Measurements from ENCODE around the gene OR1C1. TPM values are rescaled to one million over a fixed set of nuclear protein-coding genes. Genes with fewer than 3 reads are reported as not detected.

The OR1C1 gene, protein sequence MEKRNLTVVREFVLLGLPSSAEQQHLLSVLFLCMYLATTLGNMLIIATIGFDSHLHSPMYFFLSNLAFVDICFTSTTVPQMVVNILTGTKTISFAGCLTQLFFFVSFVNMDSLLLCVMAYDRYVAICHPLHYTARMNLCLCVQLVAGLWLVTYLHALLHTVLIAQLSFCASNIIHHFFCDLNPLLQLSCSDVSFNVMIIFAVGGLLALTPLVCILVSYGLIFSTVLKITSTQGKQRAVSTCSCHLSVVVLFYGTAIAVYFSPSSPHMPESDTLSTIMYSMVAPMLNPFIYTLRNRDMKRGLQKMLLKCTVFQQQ
- not detected in 2 replicates for total RNA-seq

DNA sequence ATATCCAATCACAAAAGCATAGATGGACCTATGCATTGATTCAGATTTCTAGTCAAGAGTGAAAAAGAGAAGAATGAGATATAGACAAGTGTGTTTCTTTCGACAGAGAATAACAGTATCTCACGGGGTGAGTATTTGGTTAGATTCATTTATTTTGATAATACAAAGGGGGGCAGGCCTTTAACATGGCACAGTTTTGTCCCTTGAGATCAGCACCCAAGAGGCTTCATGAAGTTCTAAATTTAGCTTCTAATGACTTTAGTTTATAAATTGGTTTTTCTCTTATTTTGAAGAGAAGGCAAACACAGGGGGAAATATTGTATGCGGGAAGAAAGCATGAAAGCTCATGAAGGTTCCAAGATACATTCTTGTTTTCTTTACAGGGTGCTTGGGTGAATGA is at the start of gene OR1C1:
Gene OR1C1 (minus strand): TSS at position 101 of the 400 bp plus-strand sequence. CDS start 2,150 bp downstream, outside the sequence.

DNA sequence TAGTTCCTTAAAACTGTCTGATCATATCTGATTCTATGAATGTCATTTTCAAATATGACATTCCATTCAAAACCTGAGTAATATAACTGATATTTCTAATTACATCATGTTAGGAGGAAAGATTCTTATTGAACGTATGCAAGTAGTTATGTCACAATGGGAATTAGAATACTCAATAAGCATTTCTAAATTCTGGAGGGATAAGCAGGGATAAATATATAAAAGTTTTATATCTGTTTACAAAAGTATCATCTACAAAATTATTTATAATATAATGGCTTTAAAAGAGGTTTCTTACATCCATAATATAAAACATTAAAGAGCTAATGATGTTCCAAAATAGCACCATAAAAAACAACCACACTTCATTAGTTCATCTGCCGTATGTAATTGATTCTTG is 12.3 kb downstream of the OR1C1 start, which contains the start of gene OR14A2:
Gene OR14A2 (minus strand): TSS at position 101 of the 400 bp plus-strand sequence.

DNA sequence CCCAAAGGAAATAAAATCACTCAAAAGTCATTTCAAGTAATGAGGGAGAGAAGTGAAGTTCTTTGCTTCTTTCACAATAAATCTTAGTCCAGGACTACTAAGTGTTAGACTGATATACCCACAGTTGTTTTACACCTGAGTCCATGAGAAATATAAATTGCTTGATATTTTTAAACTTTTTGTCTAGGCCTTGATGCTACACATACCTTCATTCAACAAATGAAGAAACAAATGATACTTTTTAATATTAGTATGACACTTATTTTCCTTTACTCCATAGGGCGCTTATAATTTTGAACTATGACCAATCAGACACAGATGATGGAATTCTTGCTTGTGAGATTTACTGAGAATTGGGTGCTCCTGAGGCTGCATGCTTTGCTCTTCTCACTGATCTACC is 22.0 kb downstream of the OR1C1 start, which contains the start of gene OR14K1:
Gene OR14K1 (plus strand): TSS at position 301 of the 400 bp plus-strand sequence. CDS start 0 bp downstream, at position 301.

DNA sequence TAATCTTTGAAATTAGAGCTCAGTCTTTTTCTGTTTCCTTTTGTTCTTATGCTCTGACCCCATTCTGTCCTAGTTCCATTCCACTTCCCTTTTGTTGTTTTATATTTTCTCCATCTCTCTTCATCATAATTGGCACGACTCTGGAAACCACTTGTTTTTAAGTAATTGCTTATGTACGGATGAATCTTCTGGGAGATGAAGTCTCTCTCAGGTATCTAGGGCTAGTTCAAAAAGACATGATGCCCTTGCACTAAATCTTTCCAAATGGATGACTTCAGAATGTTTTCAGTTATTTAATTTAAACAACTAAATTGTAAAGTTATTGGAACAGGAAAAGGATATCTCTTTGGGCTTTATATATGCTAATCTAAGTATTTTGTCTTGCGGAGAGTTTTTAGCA is 43.8 kb downstream of the OR1C1 start, which contains the start of gene OR6F1:
Gene OR6F1 (minus strand): TSS at position 101 of the 400 bp plus-strand sequence. CDS start 3,891 bp downstream, outside the sequence.

Other genes with a start within 250 kb of the OR1C1 start
- under 0.01 and 0.43 TPM in 2 replicates for gene OR2C3, start 224.1 kb downstream of the OR1C1 start, total RNA-seq
- under 0.01 and 0.22 TPM in 2 replicates for gene GCSAML, start 211.4 kb downstream of the OR1C1 start, total RNA-seq
- not detected in 2 replicates for gene OR2G2, start 172.2 kb downstream of the OR1C1 start, total RNA-seq
- gene OR2G3, start 155.0 kb downstream of the OR1C1 start, total RNA-seq: not detected in 2 replicates
- gene OR13G1, start 80.8 kb downstream of the OR1C1 start, total RNA-seq: not detected in 2 replicates
- not detected in 2 replicates for gene OR6F1, start 43.9 kb downstream of the OR1C1 start, total RNA-seq
- not detected in 2 replicates for gene OR14K1, start 21.9 kb downstream of the OR1C1 start, total RNA-seq
- not detected in 2 replicates for gene OR14A2, start 12.4 kb downstream of the OR1C1 start, total RNA-seq
- not detected in 2 replicates for gene OR14A16, start 63.6 kb upstream of the OR1C1 start, total RNA-seq
- not detected in 2 replicates for gene OR11L1, start 81.3 kb upstream of the OR1C1 start, total RNA-seq
- gene TRIM58, start 96.6 kb upstream of the OR1C1 start, total RNA-seq: 3.1 and 18.8 TPM in 2 replicates
- 1.6 and 6.2 TPM in 2 replicates for gene OR2W3, start 135.0 kb upstream of the OR1C1 start, total RNA-seq
- 0.98 TPM in 1 of 2 replicates, not detected in the other for gene OR2T8, start 159.7 kb upstream of the OR1C1 start, total RNA-seq
- gene OR2AJ1, start 164.3 kb upstream of the OR1C1 start, total RNA-seq: under 0.01 and 0.11 TPM in 2 replicates
- 0.39 TPM in 1 of 2 replicates, not detected in the other for gene OR2L8, start 188.3 kb upstream of the OR1C1 start, total RNA-seq
- gene OR2AK2, start 204.7 kb upstream of the OR1C1 start, total RNA-seq: not detected in 2 replicates